Measurements from ENCODE around the gene HS6ST3.

Gene HS6ST3

DNA sequence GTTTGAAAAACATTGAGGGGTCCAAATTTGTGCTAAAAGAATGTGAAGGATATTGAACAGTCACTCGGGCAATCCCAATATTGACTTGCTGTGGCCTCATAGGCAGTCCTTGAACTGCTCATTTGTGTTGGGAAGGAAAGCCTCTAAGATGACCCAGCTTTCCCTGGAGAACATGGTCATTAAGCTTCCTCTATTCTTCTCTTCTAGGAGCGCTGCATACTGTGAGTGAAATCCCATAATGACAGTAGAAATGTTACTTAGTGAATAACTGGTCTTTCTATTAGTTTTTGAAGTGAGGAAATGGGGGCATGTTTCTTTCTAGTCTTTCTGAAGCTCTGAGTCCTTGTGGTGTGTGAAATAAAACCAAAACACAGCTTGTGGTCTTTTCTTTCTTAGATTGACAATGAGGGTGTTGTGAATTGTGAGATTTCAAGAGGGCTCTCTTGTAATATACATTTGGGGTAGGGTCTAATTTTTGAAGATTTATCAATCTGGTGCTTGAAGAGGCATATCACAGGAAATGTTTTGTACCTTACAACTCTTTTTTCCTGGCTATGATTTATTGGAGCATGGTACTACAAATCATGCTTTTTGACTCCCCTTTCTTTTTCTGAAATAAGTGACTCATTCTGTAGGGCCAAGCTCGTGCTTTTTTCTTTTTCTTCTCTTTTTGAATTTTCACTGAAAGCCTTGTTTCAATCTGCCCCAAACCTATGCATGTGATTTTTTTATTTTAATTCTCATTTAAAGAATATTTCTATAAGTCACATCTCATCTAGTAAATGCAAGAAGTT is 653.6 kb downstream of the HS6ST3 start:
- Histone ChIP-seq H3K9me3 (ENCODE audit: control insufficient read depth, low read length) (peaks cover 9% of the 10 kb centered on the region), H3K27me3 (replicated peaks; ENCODE audit: control insufficient read depth, insufficient read depth, low read length) (no peaks in the 10 kb centered on the region), H3K4me3 (ENCODE audit: low read length) (no peak overlapping the region), H3K36me3 (ENCODE audit: control insufficient read depth, insufficient read depth, low read length, severe bottlenecking) (no peaks in the 10 kb centered on the region), H3K9ac (ENCODE audit: low read length) (no peak overlapping the region), H3K4me1 (ENCODE audit: control insufficient read depth, insufficient read depth, low read length) (no peaks in the 10 kb centered on the region)
- no peak for DNase-seq (ENCODE audit: low read depth)

DNA sequence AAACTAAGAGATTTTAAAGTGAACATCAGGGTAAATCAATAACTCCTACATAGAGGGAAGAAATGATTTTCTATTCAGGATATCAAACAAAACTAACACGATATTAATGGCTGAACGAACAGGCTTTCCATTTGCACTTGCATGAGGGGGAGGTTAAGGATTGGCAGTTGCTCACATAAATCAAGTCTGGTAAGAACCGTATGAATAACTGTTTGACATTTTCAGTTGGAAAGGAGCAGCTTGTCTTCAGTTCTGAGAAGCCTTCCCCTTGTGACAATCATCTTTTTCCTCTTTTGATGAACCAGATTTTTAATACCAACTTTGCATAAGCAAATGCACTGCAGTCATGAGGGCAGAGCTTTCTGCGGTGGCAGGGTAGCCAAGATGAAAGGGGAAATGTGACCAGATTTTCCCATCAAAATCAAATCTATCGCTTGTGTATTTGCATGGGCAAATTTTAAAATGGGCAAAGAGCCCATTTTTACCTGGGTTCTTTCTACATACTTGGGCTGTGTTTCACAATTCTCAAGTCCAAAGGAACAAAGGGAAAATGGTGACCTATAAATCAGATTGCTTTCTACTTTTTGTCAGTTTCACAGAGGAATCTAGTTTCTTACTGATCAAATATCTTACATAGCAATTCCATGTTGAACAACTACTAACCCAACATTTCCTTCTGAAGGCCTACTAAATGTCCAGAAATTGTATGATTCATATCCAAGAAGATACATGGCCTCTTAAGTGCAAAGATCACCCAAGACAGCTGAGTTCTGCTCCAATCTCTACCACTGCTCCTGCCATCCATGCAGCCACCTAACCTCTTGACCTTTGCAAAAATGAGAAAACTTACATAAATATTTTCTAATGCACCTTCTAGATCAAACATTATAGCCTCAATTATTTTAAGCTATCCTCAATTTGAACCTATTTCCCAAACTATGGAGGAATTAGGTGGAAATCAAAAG is 654.7 kb downstream of the HS6ST3 start:
- no peaks in the 10 kb centered on the region for H3K4me1 ChIP-seq (ENCODE audit: control insufficient read depth, insufficient read depth, low read length)
- no peak overlapping the region for H3K9ac ChIP-seq (ENCODE audit: low read length)
- H3K27me3 ChIP-seq (replicated peaks; ENCODE audit: control insufficient read depth, insufficient read depth, low read length), result no peaks in the 10 kb centered on the region
- DNase-seq (ENCODE audit: low read depth), result no peak
- H3K9me3 ChIP-seq (ENCODE audit: control insufficient read depth, low read length), result peaks cover 9% of the 10 kb centered on the region
- no peaks in the 10 kb centered on the region for H3K36me3 ChIP-seq (ENCODE audit: control insufficient read depth, insufficient read depth, low read length, severe bottlenecking)
- H3K4me3 ChIP-seq (ENCODE audit: low read length), result no peak overlapping the region

DNA sequence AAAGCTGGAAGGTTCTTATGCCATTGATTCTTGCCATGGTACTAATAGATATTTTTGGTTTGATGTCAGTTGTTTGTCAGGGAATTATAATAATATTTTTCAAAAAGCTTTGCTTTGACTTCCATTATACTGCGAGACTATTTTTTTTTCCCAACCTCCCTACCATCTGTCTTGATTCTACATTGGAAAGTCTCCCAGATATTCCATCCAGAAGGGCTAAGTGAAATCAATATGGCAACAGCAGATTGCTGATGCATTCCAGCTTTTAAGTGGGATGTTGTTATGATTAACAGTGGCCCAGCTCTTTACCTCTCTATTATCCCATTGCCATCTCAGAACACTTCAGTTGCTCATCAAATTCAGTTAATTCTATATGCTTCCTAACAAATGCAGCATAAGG is 657.0 kb downstream of the HS6ST3 start:
- no peaks in the 10 kb centered on the region for H3K4me1 ChIP-seq (ENCODE audit: control insufficient read depth, insufficient read depth, low read length)
- no peak overlapping the region for H3K4me3 ChIP-seq (ENCODE audit: low read length)
- H3K27me3 ChIP-seq (replicated peaks; ENCODE audit: control insufficient read depth, insufficient read depth, low read length), result no peaks in the 10 kb centered on the region
- H3K36me3 ChIP-seq (ENCODE audit: control insufficient read depth, insufficient read depth, low read length, severe bottlenecking), result no peaks in the 10 kb centered on the region
- no peak for DNase-seq (ENCODE audit: low read depth)
- H3K9me3 ChIP-seq (ENCODE audit: control insufficient read depth, low read length), result no peaks in the 10 kb centered on the region
- no peak overlapping the region for H3K9ac ChIP-seq (ENCODE audit: low read length)

DNA sequence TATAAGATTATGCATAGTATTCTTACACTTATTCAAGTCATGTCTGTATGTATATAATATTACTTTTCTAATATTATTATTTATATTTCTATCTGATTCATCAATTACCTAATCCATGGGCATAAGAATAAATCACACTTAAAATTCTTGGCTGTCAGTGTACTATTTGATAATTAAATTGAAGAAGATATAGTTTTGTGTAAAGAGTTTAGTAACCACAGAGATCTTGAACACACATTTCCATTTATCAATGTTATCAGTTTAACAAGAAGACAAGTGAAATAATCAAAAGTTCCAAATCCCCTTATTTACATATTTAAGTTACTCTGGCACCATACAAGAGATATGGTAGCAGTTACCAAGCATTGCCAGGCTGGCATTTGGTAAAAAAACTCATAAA is 659.9 kb downstream of the HS6ST3 start:
- H3K9ac ChIP-seq (ENCODE audit: low read length), result no peak overlapping the region
- no peaks in the 10 kb centered on the region for H3K36me3 ChIP-seq (ENCODE audit: control insufficient read depth, insufficient read depth, low read length, severe bottlenecking)
- no peak overlapping the region for H3K4me3 ChIP-seq (ENCODE audit: low read length)
- H3K4me1 ChIP-seq (ENCODE audit: control insufficient read depth, insufficient read depth, low read length), result no peaks in the 10 kb centered on the region
- H3K27me3 ChIP-seq (replicated peaks; ENCODE audit: control insufficient read depth, insufficient read depth, low read length), result no peaks in the 10 kb centered on the region
- H3K9me3 ChIP-seq (ENCODE audit: control insufficient read depth, low read length), result no peaks in the 10 kb centered on the region
- no peak for DNase-seq (ENCODE audit: low read depth)

DNA sequence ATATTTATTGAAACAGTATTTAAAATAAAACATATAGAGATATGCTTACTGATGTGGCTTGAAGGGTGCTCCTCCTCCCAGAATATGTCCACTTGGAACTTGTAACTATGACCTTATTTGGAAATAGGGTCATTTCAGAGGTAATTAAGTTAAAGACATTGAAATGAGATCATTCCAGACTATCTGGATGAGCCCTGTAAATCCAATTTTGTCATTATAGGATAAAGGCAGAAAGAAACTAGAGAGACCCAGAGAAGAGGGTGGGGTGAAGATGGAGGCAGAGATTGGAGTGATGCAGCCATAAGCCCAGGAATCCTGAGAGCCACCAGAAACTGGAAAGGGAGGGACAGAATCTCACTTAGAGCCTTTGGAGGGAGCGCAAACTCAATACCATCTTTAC is 661.2 kb downstream of the HS6ST3 start:
- peaks cover 6% of the 10 kb centered on the region for H3K9me3 ChIP-seq (ENCODE audit: control insufficient read depth, low read length)
- H3K36me3 ChIP-seq (ENCODE audit: control insufficient read depth, insufficient read depth, low read length, severe bottlenecking), result no peaks in the 10 kb centered on the region
- no peak overlapping the region for H3K9ac ChIP-seq (ENCODE audit: low read length)
- H3K4me1 ChIP-seq (ENCODE audit: control insufficient read depth, insufficient read depth, low read length), result no peaks in the 10 kb centered on the region
- no peaks in the 10 kb centered on the region for H3K27me3 ChIP-seq (replicated peaks; ENCODE audit: control insufficient read depth, insufficient read depth, low read length)
- H3K4me3 ChIP-seq (ENCODE audit: low read length), result no peak overlapping the region
- DNase-seq (ENCODE audit: low read depth), result no peak

DNA sequence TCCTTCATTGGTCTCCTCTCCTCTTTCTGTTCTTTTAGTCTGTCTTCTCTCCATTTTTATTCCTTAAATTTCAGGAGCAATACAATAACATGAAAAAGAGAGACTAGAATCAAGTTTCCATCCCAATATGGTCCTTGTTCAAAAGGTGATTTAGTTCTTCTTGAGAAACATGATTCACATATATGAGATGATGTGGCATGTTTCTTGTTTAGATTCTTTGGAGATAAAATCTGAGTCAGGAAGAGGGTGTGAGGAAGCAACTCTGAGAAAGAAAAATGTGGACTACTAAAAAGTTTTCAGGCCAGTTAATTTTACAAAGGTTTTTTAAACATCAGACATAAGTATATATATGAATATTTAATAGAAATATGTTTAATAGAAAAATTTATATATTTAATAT is 673.0 kb downstream of the HS6ST3 start:
- no peak overlapping the region for H3K9ac ChIP-seq (ENCODE audit: low read length)
- H3K9me3 ChIP-seq (ENCODE audit: control insufficient read depth, low read length), result no peaks in the 10 kb centered on the region
- DNase-seq (ENCODE audit: low read depth), result peak; percentile 15
- H3K4me1 ChIP-seq (ENCODE audit: control insufficient read depth, insufficient read depth, low read length), result no peaks in the 10 kb centered on the region
- H3K4me3 ChIP-seq (ENCODE audit: low read length), result no peak overlapping the region
- H3K27me3 ChIP-seq (replicated peaks; ENCODE audit: control insufficient read depth, insufficient read depth, low read length), result no peaks in the 10 kb centered on the region
- H3K36me3 ChIP-seq (ENCODE audit: control insufficient read depth, insufficient read depth, low read length, severe bottlenecking), result no peaks in the 10 kb centered on the region

DNA sequence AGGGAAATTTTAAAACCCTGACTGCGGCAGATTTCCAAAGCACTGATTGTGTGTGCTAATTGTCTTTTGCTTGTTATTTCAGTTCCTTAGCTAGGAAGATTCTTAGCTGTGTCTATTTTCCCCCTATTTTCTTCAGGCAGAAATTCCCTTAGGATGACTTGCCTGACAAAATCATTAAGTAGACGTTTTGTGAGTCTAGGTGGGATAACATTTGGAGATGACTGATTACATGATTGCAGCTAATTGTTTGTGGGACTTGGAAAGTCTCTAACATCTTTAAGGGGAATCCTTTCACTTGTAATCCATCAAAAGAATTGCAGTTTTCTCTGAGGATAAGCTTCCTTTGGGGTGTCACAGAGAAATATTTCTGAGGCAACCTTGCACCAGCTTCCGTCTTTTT is 676.4 kb downstream of the HS6ST3 start:
- Histone ChIP-seq H3K4me3 (ENCODE audit: low read length) (no peak overlapping the region), H3K9ac (ENCODE audit: low read length) (no peak overlapping the region), H3K36me3 (ENCODE audit: control insufficient read depth, insufficient read depth, low read length, severe bottlenecking) (no peaks in the 10 kb centered on the region), H3K4me1 (ENCODE audit: control insufficient read depth, insufficient read depth, low read length) (no peaks in the 10 kb centered on the region), H3K27me3 (replicated peaks; ENCODE audit: control insufficient read depth, insufficient read depth, low read length) (no peaks in the 10 kb centered on the region), H3K9me3 (ENCODE audit: control insufficient read depth, low read length) (no peaks in the 10 kb centered on the region)
- no peak for DNase-seq (ENCODE audit: low read depth)

DNA sequence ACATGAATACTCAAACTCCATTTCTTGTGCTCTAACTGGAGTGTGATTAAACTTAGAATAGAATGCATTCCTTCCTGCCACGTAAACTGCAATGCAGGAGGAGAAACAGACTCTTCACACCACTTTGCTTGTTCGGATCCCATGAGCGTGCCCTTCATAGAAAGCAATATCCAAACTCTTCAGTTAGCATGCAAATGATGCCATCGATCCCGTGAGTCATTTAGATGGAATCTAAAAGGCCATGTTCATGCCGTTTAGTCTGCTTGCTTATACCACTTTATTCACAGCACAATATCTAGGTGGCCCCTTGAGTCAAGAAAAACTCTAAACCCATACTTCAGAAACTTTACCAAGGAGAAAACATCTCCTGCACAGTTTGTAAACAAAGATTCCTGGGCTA is 678.6 kb downstream of the HS6ST3 start:
- no peaks in the 10 kb centered on the region for H3K4me1 ChIP-seq (ENCODE audit: control insufficient read depth, insufficient read depth, low read length)
- H3K36me3 ChIP-seq (ENCODE audit: control insufficient read depth, insufficient read depth, low read length, severe bottlenecking), result no peaks in the 10 kb centered on the region
- no peaks in the 10 kb centered on the region for H3K9me3 ChIP-seq (ENCODE audit: control insufficient read depth, low read length)
- H3K9ac ChIP-seq (ENCODE audit: low read length), result no peak overlapping the region
- no peak overlapping the region for H3K4me3 ChIP-seq (ENCODE audit: low read length)
- DNase-seq (ENCODE audit: low read depth), result no peak
- no peaks in the 10 kb centered on the region for H3K27me3 ChIP-seq (replicated peaks; ENCODE audit: control insufficient read depth, insufficient read depth, low read length)

DNA sequence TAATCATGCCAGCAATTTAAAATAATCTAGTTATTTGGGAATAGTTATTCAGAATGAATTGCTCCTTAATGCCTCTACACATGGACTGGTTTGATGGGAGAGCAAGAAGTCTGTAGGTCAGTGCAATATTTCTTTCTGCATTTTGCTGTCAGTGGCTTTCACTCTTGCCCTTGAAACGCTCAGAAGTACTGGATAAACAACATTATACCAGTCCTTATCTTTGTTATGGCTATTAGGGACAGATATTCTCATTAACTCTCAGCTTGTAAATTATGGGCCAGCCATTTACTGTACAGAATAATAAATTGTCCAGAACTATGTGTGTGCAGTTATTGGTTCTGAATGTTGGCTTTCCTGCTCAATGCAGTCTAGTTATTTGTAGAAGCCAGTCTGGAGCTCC is 680.0 kb downstream of the HS6ST3 start:
- no peaks in the 10 kb centered on the region for H3K4me1 ChIP-seq (ENCODE audit: control insufficient read depth, insufficient read depth, low read length)
- H3K36me3 ChIP-seq (ENCODE audit: control insufficient read depth, insufficient read depth, low read length, severe bottlenecking), result no peaks in the 10 kb centered on the region
- no peaks in the 10 kb centered on the region for H3K27me3 ChIP-seq (replicated peaks; ENCODE audit: control insufficient read depth, insufficient read depth, low read length)
- H3K9ac ChIP-seq (ENCODE audit: low read length), result no peak overlapping the region
- no peaks in the 10 kb centered on the region for H3K9me3 ChIP-seq (ENCODE audit: control insufficient read depth, low read length)
- H3K4me3 ChIP-seq (ENCODE audit: low read length), result no peak overlapping the region
- no peak for DNase-seq (ENCODE audit: low read depth)

DNA sequence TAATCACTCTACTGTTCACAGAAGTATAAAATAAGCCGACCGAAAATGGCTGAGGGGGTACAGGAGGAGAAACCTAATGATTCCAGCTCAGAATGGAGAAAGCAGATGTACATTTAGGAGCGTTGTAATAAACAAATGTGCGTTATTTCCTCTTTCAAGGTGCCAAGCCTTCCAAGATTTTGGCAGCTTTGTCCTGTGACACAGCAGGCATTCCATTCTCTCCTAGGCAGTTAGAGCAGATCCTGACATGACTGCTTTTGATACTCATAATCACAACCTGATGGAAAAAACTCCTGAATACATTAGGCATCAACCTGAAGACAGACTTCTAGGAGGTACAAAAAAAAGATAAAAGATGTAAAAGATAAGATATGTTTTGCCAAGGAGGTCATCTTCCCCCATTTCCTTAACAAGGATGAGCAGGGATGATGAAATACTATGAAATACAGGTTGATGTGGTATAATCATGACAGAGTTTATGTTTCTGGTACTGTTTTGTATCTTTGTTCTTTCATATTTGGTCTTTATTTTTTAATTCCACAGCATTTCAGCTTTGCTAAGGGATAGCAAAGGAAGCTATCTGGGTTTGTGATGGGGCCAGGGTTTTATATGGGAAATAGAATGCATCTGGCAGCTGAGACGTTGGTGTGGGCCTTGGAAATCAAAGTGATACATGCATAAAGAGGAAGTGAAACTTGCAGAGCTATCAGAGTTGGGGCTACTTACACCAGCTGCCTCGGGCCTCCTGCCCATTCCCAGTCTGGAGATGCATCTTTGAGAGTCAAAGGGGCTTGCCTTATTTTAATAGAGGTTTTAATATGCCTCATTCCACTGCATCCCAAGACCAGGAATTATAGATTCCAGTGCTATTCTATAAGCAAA is 681.8 kb downstream of the HS6ST3 start:
- H3K4me3 ChIP-seq (ENCODE audit: low read length), result no peak overlapping the region
- H3K27me3 ChIP-seq (replicated peaks; ENCODE audit: control insufficient read depth, insufficient read depth, low read length), result no peaks in the 10 kb centered on the region
- no peak for DNase-seq (ENCODE audit: low read depth)
- H3K4me1 ChIP-seq (ENCODE audit: control insufficient read depth, insufficient read depth, low read length), result no peaks in the 10 kb centered on the region
- H3K9me3 ChIP-seq (ENCODE audit: control insufficient read depth, low read length), result no peaks in the 10 kb centered on the region
- no peak overlapping the region for H3K9ac ChIP-seq (ENCODE audit: low read length)
- H3K36me3 ChIP-seq (ENCODE audit: control insufficient read depth, insufficient read depth, low read length, severe bottlenecking), result no peaks in the 10 kb centered on the region

DNA sequence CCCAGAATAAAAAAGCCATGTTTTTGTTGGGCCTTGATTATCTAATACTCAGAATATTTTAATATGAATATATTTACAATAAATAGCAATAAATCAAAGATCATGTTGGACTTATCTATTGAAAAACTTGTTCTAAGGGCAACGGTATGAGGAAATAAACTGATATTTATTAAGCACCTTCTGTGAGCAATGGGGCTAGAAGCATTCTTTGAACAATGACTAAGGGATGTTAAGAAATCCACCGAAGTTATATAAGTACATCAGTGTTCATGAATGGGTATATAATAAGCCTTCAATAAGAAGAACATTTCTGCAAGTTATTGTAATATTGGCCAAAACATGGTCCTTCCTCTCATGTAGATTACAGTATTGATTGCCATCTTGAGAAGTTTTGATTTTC is 682.5 kb downstream of the HS6ST3 start:
- H3K4me1 ChIP-seq (ENCODE audit: control insufficient read depth, insufficient read depth, low read length), result no peaks in the 10 kb centered on the region
- H3K9me3 ChIP-seq (ENCODE audit: control insufficient read depth, low read length), result peaks cover 2% of the 10 kb centered on the region
- H3K4me3 ChIP-seq (ENCODE audit: low read length), result no peak overlapping the region
- no peak for DNase-seq (ENCODE audit: low read depth)
- H3K27me3 ChIP-seq (replicated peaks; ENCODE audit: control insufficient read depth, insufficient read depth, low read length), result no peaks in the 10 kb centered on the region
- H3K36me3 ChIP-seq (ENCODE audit: control insufficient read depth, insufficient read depth, low read length, severe bottlenecking), result no peaks in the 10 kb centered on the region
- H3K9ac ChIP-seq (ENCODE audit: low read length), result no peak overlapping the region

Data from adipocyte (in vitro differentiated cells).